SK-N-SH treated with all-trans-retinoic acid at 6 μM for 48 hours (cell line): Measurements from ENCODE around the gene NOXO1.

Experiments used
- GLIS3 ChIP-seq: fragments of 250-450 bp; sonication (Bioruptor Pico); IDR thresholded peaks from 2 replicates; pipeline ENCODE4 v1.5.0; 2020; ENCODE audit warnings: mild to moderate bottlenecking, moderate library complexity
- PPARA ChIP-seq: fragments of 250-450 bp; sonication (Bioruptor Pico); IDR thresholded peaks from 2 replicates; pipeline ENCODE4 v1.5.0; 2020; ENCODE audit warnings: mild to moderate bottlenecking, borderline replicate concordance
- RARB ChIP-seq: fragments of 250-450 bp; sonication (Bioruptor Pico); IDR thresholded peaks from 2 replicates; pipeline ENCODE4 v1.8.0; 2021; ENCODE audit warnings: mild to moderate bottlenecking, moderate library complexity
- SNAI2 ChIP-seq: fragments of 250-450 bp; sonication (Bioruptor Pico); IDR thresholded peaks from 2 replicates; pipeline ENCODE4 v1.5.0; 2020; ENCODE audit warnings: mild to moderate bottlenecking, moderate library complexity
- ZNF8 ChIP-seq: fragments of 450-650 bp; formaldehyde crosslinking; IDR thresholded peaks from 2 replicates; pipeline ENCODE4 v1.5.0; 2020; ENCODE audit warnings: mild to moderate bottlenecking, moderate library complexity
- TF ChIP-seq, protein P1 (sequence below): fragments of 250-450 bp; sonication (Bioruptor Pico); IDR thresholded peaks from 2 replicates; pipeline ENCODE4 v1.8.0; 2020; ENCODE audit warnings: mild to moderate bottlenecking, moderate library complexity, borderline replicate concordance

DNA sequence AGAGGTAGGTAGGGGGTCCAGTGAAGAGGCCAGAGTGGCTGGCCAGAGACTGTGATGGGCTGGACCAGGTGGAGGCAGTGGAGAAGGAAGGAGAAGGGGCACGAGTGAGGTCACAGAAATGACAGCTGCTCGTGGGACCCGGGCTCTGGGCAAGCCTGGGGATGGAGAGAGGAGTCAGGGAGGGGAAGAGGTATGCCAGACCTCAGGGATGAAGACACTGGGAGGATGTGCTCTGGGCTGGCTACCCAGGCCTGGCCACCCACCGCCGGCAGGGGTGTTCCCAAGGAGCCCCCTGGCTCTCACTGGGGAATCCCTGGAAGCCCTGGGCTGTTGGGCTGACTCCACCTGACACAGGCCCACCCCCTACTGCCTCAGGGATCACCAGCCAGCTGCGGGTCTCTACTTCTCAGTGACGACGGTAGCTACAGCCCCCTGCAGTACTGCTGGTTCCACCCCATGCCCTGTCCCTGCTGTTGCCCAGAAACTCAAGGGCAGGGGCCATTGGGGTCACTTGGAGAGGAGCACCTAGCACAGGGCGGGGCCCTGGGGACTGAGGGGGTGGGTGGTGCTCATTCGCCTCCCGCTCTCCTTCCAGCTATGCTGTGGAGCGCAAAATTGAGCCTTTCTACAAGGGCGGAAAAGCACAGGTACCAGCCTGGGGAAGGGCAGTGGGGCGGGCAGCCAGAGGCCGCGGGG is 7.7 kb downstream of the NOXO1 start:
- TF ChIP-seq RARB (CRISPR knock-in tag) (no peak), ZNF8 (CRISPR knock-in tag) (no peak), GLIS3 (CRISPR knock-in tag) (no peak), PPARA (CRISPR knock-in tag) (no peak), SNAI2 (CRISPR knock-in tag) (no peak)
- TF ChIP-seq, protein P1, sequence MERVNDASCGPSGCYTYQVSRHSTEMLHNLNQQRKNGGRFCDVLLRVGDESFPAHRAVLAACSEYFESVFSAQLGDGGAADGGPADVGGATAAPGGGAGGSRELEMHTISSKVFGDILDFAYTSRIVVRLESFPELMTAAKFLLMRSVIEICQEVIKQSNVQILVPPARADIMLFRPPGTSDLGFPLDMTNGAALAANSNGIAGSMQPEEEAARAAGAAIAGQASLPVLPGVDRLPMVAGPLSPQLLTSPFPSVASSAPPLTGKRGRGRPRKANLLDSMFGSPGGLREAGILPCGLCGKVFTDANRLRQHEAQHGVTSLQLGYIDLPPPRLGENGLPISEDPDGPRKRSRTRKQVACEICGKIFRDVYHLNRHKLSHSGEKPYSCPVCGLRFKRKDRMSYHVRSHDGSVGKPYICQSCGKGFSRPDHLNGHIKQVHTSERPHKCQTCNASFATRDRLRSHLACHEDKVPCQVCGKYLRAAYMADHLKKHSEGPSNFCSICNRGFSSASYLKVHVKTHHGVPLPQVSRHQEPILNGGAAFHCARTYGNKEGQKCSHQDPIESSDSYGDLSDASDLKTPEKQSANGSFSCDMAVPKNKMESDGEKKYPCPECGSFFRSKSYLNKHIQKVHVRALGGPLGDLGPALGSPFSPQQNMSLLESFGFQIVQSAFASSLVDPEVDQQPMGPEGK, result no peak
